Hepatocyte (in vitro differentiated cells): ENCODE results near the gene FMO5.

ENCODE experiments used
- CTCF ChIP-seq: fragments of 200-600 bp; sonication (generic); IDR thresholded peaks from 2 replicates; pipeline ENCODE4 v1.5.1; 2016; ENCODE audit warnings: antibody characterized with exemption, mild to moderate bottlenecking; ENCODE audit not compliant: poor library complexity
- EZH2 ChIP-seq: fragments of 200-600 bp; sonication (generic); IDR thresholded peaks from 2 replicates; pipeline ENCODE4 v1.6.1; 2016; ENCODE audit warnings: antibody characterized with exemption, mild to moderate bottlenecking, borderline replicate concordance

DNA sequence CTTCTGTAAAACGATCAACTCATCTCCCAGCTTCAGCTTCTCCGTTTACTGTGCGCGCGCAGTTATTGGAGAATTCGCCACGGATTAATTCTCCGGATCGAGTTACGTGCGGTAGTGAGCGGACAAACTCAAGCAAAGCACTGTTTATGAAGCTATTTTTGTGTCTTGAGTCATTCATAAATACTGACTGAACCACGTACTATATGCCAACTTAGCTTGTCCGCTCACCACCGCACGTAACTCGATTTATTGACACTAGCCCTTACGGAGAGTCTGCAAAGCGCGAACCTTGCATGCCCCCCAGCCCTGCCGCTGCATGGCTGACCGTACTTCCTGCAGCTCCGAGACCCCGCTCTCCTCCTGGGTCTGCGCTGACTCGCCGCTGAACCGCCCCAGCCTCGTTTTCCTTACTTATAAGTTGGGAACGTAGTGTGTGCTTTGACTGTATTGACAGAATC is 18.1 kb upstream of the FMO5 start:
- no peak for TF ChIP-seq CTCF
- no peak for TF ChIP-seq EZH2
